PFSK-1 (cell line): ENCODE results near the gene ISCA2.

Experiments used
- FOXP2 ChIP-seq: optimal IDR thresholded peaks from 2 replicates; pipeline ENCODE3; 2011; ENCODE audit warnings: borderline replicate concordance, control low read depth, inconsistent platforms; ENCODE audit not compliant: insufficient read depth; ENCODE audit errors: extremely low read length, extremely low read depth
- POLR2AphosphoS5 ChIP-seq: IDR thresholded peaks from 2 replicates; pipeline ENCODE4 v1.6.1; 2012; ENCODE audit warnings: low read depth, mild to moderate bottlenecking, control low read depth, low read length, moderate library complexity
- REST ChIP-seq, 2 experiments: IDR thresholded peaks; 2 replicates each; pipeline versions ENCODE4 v1.6.1 to v1.8.0; 2011 to 2012; ENCODE audit warnings: low read depth in 2 of 2, low read length in 2 of 2, control low read depth in 1 of 2, inconsistent platforms in 1 of 2, mild to moderate bottlenecking in 1 of 2, moderate library complexity in 1 of 2; ENCODE audit not compliant: insufficient read depth in 1 of 2
- SIN3A ChIP-seq: IDR thresholded peaks from 2 replicates; pipeline ENCODE4 v1.6.1; 2012; ENCODE audit warnings: mild to moderate bottlenecking, low read length, moderate library complexity, borderline replicate concordance; ENCODE audit not compliant: insufficient read depth
- TAF1 ChIP-seq: IDR thresholded peaks from 2 replicates; pipeline ENCODE4 v1.6.1; 2012; ENCODE audit warnings: low read length, control low read depth, borderline replicate concordance; ENCODE audit not compliant: insufficient read depth

Gene ISCA2

GRCh38 chr14:74514471-74514941 lies 20.9 kb downstream of the ISCA2 start:
- TF ChIP-seq TAF1 (no peak), FOXP2 (no peak), POLR2AphosphoS5 (no peak)

- no peak for TF ChIP-seq FOXP2
- no peak for TF ChIP-seq REST (IDR thresholded peaks at IDR 0.05; ENCODE audit: insufficient read depth in 1 of 2, low read depth in 2 of 2, low read length in 2 of 2)
- TF ChIP-seq TAF1 = no peak
- TF ChIP-seq SIN3A = no peak
- TF ChIP-seq POLR2AphosphoS5 = no peak
Measured at GRCh38 chr14:74515891-74516412, 22.4 kb downstream of the ISCA2 start.

DNA sequence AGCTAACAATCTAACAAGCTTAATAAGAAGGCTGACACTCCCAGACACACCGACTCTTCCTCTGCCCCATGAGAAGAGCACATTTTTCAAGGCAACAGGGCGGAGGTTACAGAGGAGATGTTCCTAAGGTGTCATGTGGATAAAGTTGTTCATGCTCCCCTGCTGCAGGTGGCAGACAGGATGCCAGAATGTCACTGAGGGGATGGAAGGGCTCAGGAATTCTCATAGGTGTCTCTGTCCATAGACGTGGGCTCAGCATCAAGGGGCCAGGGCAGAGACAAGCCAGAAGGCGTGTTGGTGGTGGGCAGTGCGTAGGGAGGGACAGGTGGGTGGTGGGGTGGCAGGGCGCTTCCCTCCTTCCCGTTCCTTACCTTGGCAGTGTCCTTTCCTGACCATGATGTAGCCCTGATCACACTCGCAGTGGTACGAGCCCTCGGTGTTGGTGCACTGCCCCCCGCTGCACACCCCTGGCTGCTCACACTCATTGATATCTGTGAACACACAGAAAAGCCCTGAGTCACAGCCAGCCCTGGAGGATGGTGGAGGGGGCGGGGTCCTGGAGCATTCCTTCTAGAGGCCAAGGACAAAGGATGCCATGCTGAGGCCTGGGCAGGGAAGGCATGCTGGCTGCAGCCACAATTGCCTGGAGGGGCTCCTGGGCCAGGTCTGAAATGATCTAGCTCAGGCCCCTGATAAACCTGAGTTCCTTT lies 23.0 kb downstream of the ISCA2 start:
- TF ChIP-seq SIN3A (no peak), FOXP2 (no peak), TAF1 (no peak), REST (IDR thresholded peaks at IDR 0.05; ENCODE audit: insufficient read depth in 1 of 2, low read depth in 2 of 2, low read length in 2 of 2) (no peak), POLR2AphosphoS5 (no peak)

- no peak for TF ChIP-seq TAF1
- no peak for TF ChIP-seq FOXP2
- TF ChIP-seq REST (IDR thresholded peaks at IDR 0.05; ENCODE audit: insufficient read depth in 1 of 2, low read depth in 2 of 2, low read length in 2 of 2) = no peak
- no peak for TF ChIP-seq POLR2AphosphoS5
Measured at GRCh38 chr14:74517731-74518130, 24.2 kb downstream of the ISCA2 start.

GRCh38 chr14:74518221-74518620 lies 24.7 kb downstream of the ISCA2 start:
- no peak for TF ChIP-seq REST (IDR thresholded peaks at IDR 0.05; ENCODE audit: insufficient read depth in 1 of 2, low read depth in 2 of 2, low read length in 2 of 2)
- no peak for TF ChIP-seq TAF1
